GM19240 (cell line): ENCODE data around the gene KRTAP1-5.
"Not testable (repeated sequence)": the region's sequence is repeated elsewhere in the genome, so short reads cannot be mapped to it uniquely, and the experiment has no call there.

Experiments
- DNase-seq: peaks from one replicate; pipeline ENCODE4 v3.0.0; 2011; ENCODE audit warnings: low spot score; ENCODE audit not compliant: insufficient read length

KRTAP1-5 gene

GRCh38 chr17:41049110-41049509 is 22.1 kb upstream of the KRTAP1-5 start:
- DNase-seq: no peak

GRCh38 chr17:41048441-41048840 is 21.4 kb upstream of the KRTAP1-5 start:
- no peak for DNase-seq

- not testable (repeated sequence) for DNase-seq
These were observed 19.9 kb upstream of the KRTAP1-5 start, which contains the start of gene KRTAP2-1 for GRCh38 chr17:41046735-41047465. KRTAP2-1 (minus strand) TSS chr17:41047316; CDS start chr17:41047267, 49 bp downstream.

GRCh38 chr17:41042953-41043352 is 15.9 kb upstream of the KRTAP1-5 start:
- no peak for DNase-seq

- not testable (repeated sequence) for DNase-seq
These were observed 14.0 kb upstream of the KRTAP1-5 start, which contains the start of gene KRTAP1-1 for GRCh38 chr17:41040783-41041571. KRTAP1-1 (minus strand) TSS chr17:41041450; CDS start chr17:41041397, 53 bp downstream.

GRCh38 chr17:41037853-41038350 is 10.9 kb upstream of the KRTAP1-5 start:
- DNase-seq: no peak

GRCh38 chr17:41034346-41034935 is 7.4 kb upstream of the KRTAP1-5 start, which contains the start of gene KRTAP1-3:
KRTAP1-3 (minus strand) TSS chr17:41034874; CDS start chr17:41034821, 53 bp downstream.
- not testable (repeated sequence) for DNase-seq

- no peak for DNase-seq
These were observed 2.7 kb upstream of the KRTAP1-5 start, which contains the start of gene KRTAP1-4 for GRCh38 chr17:41029633-41030245. KRTAP1-4 (minus strand) TSS chr17:41030195; CDS start chr17:41030078, 117 bp downstream.

GRCh38 chr17:41024697-41025096 is 2.3 kb downstream of the KRTAP1-5 start:
- DNase-seq: no peak

GRCh38 chr17:41020336-41020735 is 6.7 kb downstream of the KRTAP1-5 start:
- no peak for DNase-seq

- DNase-seq: no peak
These were observed 7.6 kb downstream of the KRTAP1-5 start for GRCh38 chr17:41019415-41019814.

- no peak for DNase-seq
These were observed 8.5 kb downstream of the KRTAP1-5 start for GRCh38 chr17:41018541-41018940.

GRCh38 chr17:41016578-41017215 is 10.3 kb downstream of the KRTAP1-5 start:
- no peak for DNase-seq

GRCh38 chr17:41015454-41015853 is 11.6 kb downstream of the KRTAP1-5 start:
- DNase-seq: no peak

- no peak for DNase-seq
These were observed 13.4 kb downstream of the KRTAP1-5 start for GRCh38 chr17:41013606-41014005.

GRCh38 chr17:41013181-41013580 is 13.8 kb downstream of the KRTAP1-5 start:
- no peak for DNase-seq

GRCh38 chr17:41012326-41013120 is 14.5 kb downstream of the KRTAP1-5 start:
- no peak for DNase-seq

- DNase-seq: no peak
These were observed 16.6 kb downstream of the KRTAP1-5 start for GRCh38 chr17:41010441-41010840.

GRCh38 chr17:41009936-41010335 is 17.1 kb downstream of the KRTAP1-5 start:
- no peak for DNase-seq

GRCh38 chr17:41009301-41009760 is 17.7 kb downstream of the KRTAP1-5 start:
- no peak for DNase-seq
